H1 (cell line): Measurements from ENCODE around the gene FRRS1. TPM values are rescaled to one million over a fixed set of nuclear protein-coding genes. Genes with fewer than 3 reads are reported as not detected.

ENCODE experiments used
- ASH2L ChIP-seq: fragments of 200-600, 300-600 bp; sonication (generic); IDR thresholded peaks from one replicate; pipeline ENCODE4 v1.7.1; 2017; ENCODE audit warnings: low read length
- ATF3 ChIP-seq: IDR thresholded peaks from 2 replicates; pipeline ENCODE4 v1.6.1; 2011; ENCODE audit warnings: low read depth, mild to moderate bottlenecking, low read length; ENCODE audit not compliant: insufficient read depth
- CBX5 ChIP-seq: fragments of 300-800, 300-1000 bp; sonication (generic); IDR thresholded peaks from 2 replicates; pipeline ENCODE4 v1.7.1; 2016; ENCODE audit warnings: antibody characterized with exemption, low read length, low read depth
- GABPA ChIP-seq: IDR thresholded peaks from 2 replicates; pipeline ENCODE4 v1.6.1; 2011; ENCODE audit warnings: mild to moderate bottlenecking, low read length, moderate library complexity, borderline replicate concordance; ENCODE audit not compliant: insufficient read depth
- JUND ChIP-seq: IDR thresholded peaks from 2 replicates; pipeline ENCODE4 v1.6.1; 2011; ENCODE audit warnings: mild to moderate bottlenecking, improper control_type of control experiment, low read length
- RXRA ChIP-seq: IDR thresholded peaks from 2 replicates; pipeline ENCODE4 v1.6.1; 2011; ENCODE audit warnings: low read depth, mild to moderate bottlenecking, low read length, moderate library complexity; ENCODE audit not compliant: insufficient read depth
- polyA plus RNA-seq, 7 experiments: library from polyadenylated mRNA; depleted of rRNA in 3 of 7; stranded (reverse) in 5 of 7; unstranded in 2 of 7; fragments of >200 nt in 5 of 7; fragments of 200-250 nt in 2 of 7; gene quantifications; 1 replicate in 5 of 7; 2 replicates in 1 of 7; 4 replicates in 1 of 7; pipeline versions ENCODE4 v1.2.1 to v1.2.3, GENCODE V29; 2011 to 2013; ENCODE audit warnings: missing spikeins in 2 of 7, mixed read lengths in 2 of 7
- total RNA-seq: library from RNA; stranded (reverse); fragmentation: NEBNext Ultra II Directional; extraction: Animal tissue kit (Norgen Biotek cat#: 25700); gene quantifications from 2 replicates; pipeline ENCODE4 v1.2.1, GENCODE V29; 2021

FRRS1 gene
- total and polyA plus RNA-seq, 2 of the 8 experiments (the other 6 are each of a cell fraction or from before 2014, with no cell fraction given): 3.5 to 6.5 TPM

GRCh38 chr1:99772809-99773208, 6.4 kb upstream of the FRRS1 start (continued):
- TF ChIP-seq CBX5 (no peak), RXRA (no peak), GABPA (no peak), ATF3 (no peak), JUND (no peak), ASH2L (no peak)
